Liver (tissue), 9 donors: ENCODE data around the gene UBFD1. TPM values are rescaled to one million over a fixed set of nuclear protein-coding genes. Genes with fewer than 3 reads are reported as not detected.

Experiments
- DNase-seq: peaks from one replicate; pipeline ENCODE4 v3.0.0-alpha.2; 2017; ENCODE audit warnings: low spot score
- H3K27ac ChIP-seq, 2 donors: one replicate each; pipeline ENCODE4 v1.7.0; 2013; ENCODE audit warnings: inconsistent platforms in 2 of 2, low read length in 2 of 2, control low read depth in 1 of 2, low read depth in 1 of 2, mild to moderate bottlenecking in 1 of 2
- H3K27me3 ChIP-seq, 4 donors: one replicate each; pipeline versions ENCODE4 v1.6.1 to v1.7.0; 2013; ENCODE audit warnings: low read length in 3 of 4, inconsistent platforms in 1 of 4, mild to moderate bottlenecking in 1 of 4, moderate library complexity in 1 of 4; ENCODE audit not compliant: control insufficient read depth in 4 of 4, insufficient read depth in 4 of 4
- H3K36me3 ChIP-seq, 4 donors: one replicate each; pipeline versions ENCODE4 v1.6.1 to v1.7.0; 2013; ENCODE audit warnings: low read length in 3 of 4, mild to moderate bottlenecking in 3 of 4, low read depth in 1 of 4, moderate library complexity in 1 of 4; ENCODE audit not compliant: control insufficient read depth in 4 of 4, insufficient read depth in 3 of 4
- H3K4me1 ChIP-seq, 4 donors: one replicate each; pipeline versions ENCODE4 v1.6.1 to v1.7.0; 2013; ENCODE audit warnings: low read length in 3 of 4, mild to moderate bottlenecking in 3 of 4, moderate library complexity in 1 of 4; ENCODE audit not compliant: control insufficient read depth in 4 of 4, insufficient read depth in 4 of 4
- H3K4me3 ChIP-seq, 3 donors: one replicate each; pipeline versions ENCODE4 v1.6.1 to v1.7.0; 2013; ENCODE audit warnings: low read length in 3 of 3, control low read depth in 1 of 3, low read depth in 1 of 3, mild to moderate bottlenecking in 1 of 3
- H3K9ac ChIP-seq, 2 donors: one replicate each; pipeline ENCODE4 v1.7.0; 2013; ENCODE audit warnings: low read length in 2 of 2, mild to moderate bottlenecking in 2 of 2, moderate library complexity in 2 of 2, control low read depth in 1 of 2, low read depth in 1 of 2
- H3K9me3 ChIP-seq, 4 donors: one replicate each; pipeline versions ENCODE4 v1.6.1 to v1.7.0; 2013; ENCODE audit warnings: low read length in 3 of 4; ENCODE audit not compliant: control insufficient read depth in 4 of 4
- ATF3 ChIP-seq: IDR thresholded peaks from 2 replicates; pipeline ENCODE4 v1.6.1; 2016; ENCODE audit warnings: antibody characterized with exemption
- CTCF ChIP-seq: fragments of 150-350 bp; IDR thresholded peaks from 2 replicates; pipeline ENCODE4 v1.5.1; 2017; ENCODE audit warnings: improper control_type of control experiment, low read depth, low read length; ENCODE audit not compliant: missing input control
- EGR1 ChIP-seq, 2 donors: IDR thresholded peaks; 2 replicates each; pipeline ENCODE4 v1.6.1; 2016 to 2018; ENCODE audit warnings: antibody characterized with exemption in 2 of 2, low read depth in 2 of 2
- FOXA1 ChIP-seq: IDR thresholded peaks from 2 replicates; pipeline ENCODE4 v1.6.1; 2016; ENCODE audit warnings: antibody characterized with exemption
- FOXA2 ChIP-seq: IDR thresholded peaks from 2 replicates; pipeline ENCODE4 v1.6.1; 2016; ENCODE audit warnings: antibody characterized with exemption
- GABPA ChIP-seq, 2 donors: IDR thresholded peaks in 1 of 2; conservative IDR thresholded peaks in 1 of 2; 2 replicates each; pipeline ENCODE4 v1.6.1; 2016; ENCODE audit warnings: antibody characterized with exemption in 2 of 2, mild to moderate bottlenecking in 1 of 2, moderate library complexity in 1 of 2
- HNF4A ChIP-seq, 2 donors: conservative IDR thresholded peaks; 2 replicates each; pipeline ENCODE4 v1.6.1; 2016; ENCODE audit warnings: antibody characterized with exemption in 2 of 2, mild to moderate bottlenecking in 2 of 2
- HNF4G ChIP-seq: IDR thresholded peaks from 2 replicates; pipeline ENCODE4 v1.6.1; 2016; ENCODE audit warnings: antibody characterized with exemption
- JUND ChIP-seq, 2 donors: IDR thresholded peaks; 2 replicates each; pipeline ENCODE4 v1.6.1; 2016; ENCODE audit warnings: antibody characterized with exemption in 2 of 2
- MAX ChIP-seq: IDR thresholded peaks from 2 replicates; pipeline ENCODE4 v1.6.1; 2016; ENCODE audit warnings: antibody characterized with exemption
- RAD21 ChIP-seq, 2 donors: IDR thresholded peaks; 2 replicates each; pipeline ENCODE4 v1.6.1; 2016; ENCODE audit warnings: antibody characterized with exemption in 2 of 2, mild to moderate bottlenecking in 2 of 2
- REST ChIP-seq: IDR thresholded peaks from 2 replicates; pipeline ENCODE4 v1.6.1; 2016; ENCODE audit warnings: antibody characterized with exemption, mild to moderate bottlenecking
- RXRA ChIP-seq, 2 donors: IDR thresholded peaks; 2 replicates each; pipeline ENCODE4 v1.6.1; 2017 to 2018; ENCODE audit warnings: antibody characterized with exemption in 2 of 2, mild to moderate bottlenecking in 1 of 2
- SP1 ChIP-seq: IDR thresholded peaks from 2 replicates; pipeline ENCODE4 v1.6.1; 2018; ENCODE audit warnings: antibody characterized with exemption, mild to moderate bottlenecking
- TAF1 ChIP-seq: conservative IDR thresholded peaks from 2 replicates; pipeline ENCODE4 v1.6.1; 2016; ENCODE audit warnings: antibody characterized with exemption, mild to moderate bottlenecking
- YY1 ChIP-seq: IDR thresholded peaks from 2 replicates; pipeline ENCODE4 v1.6.1; 2016; ENCODE audit warnings: antibody characterized with exemption, mild to moderate bottlenecking
- ZBTB33 ChIP-seq: IDR thresholded peaks from 2 replicates; pipeline ENCODE4 v1.6.1; 2016; ENCODE audit warnings: antibody characterized with exemption
- WGBS: extraction: QIAGEN DNeasy Blood & Tissue Kit; methylation state at CpG from one replicate; pipeline ENCODE4 v1.1.7; 2013; 5-methylcytosine and 5-hydroxymethylcytosine counted together
- polyA plus RNA-seq, 2 donors: library from polyadenylated mRNA; stranded (reverse) in 1 of 2; unstranded in 1 of 2; fragments of 200-250 nt in 1 of 2; fragments of >200 nt in 1 of 2; fragmentation: Nextera tagmentation in 1 of 2; extraction: Ambion mirVana in 1 of 2; gene quantifications; one replicate each; pipeline versions ENCODE4 v1.2.1 to v1.2.3, GENCODE V29; 2013 to 2015
- total RNA-seq, 2 donors: library from RNA; depleted of rRNA; stranded (reverse); fragments of >200 nt; gene quantifications; one replicate each; pipeline ENCODE4 v1.2.3, GENCODE V29; 2014
- donor health status: healthy.
- donor health status: healthy.
- donor health status: healthy.
- donor health status: healthy.
- donor health status: healthy.

UBFD1 gene
- total and polyA plus RNA-seq, 4 donors, result 9.2 to 42.4 (median 25.6) TPM

GRCh38 chr16:23595246-23595950 is 37.9 kb downstream of the UBFD1 start:
- H3K9ac ChIP-seq, result peak overlapping the region; percentile 82 to 93
- WGBS, result 16% methylated on average over 34 of the region's 34 CpGs

GRCh38 chr16:23595951-23596720 is 38.6 kb downstream of the UBFD1 start, which contains the start of gene NDUFAB1:
NDUFAB1 (minus strand) TSS chr16:23596316; CDS start chr16:23596290, 26 bp downstream.
- Histone ChIP-seq H3K27ac (peak within 1 kb of the TSS; percentile 74 to 80), H3K9me3 (no peaks in the 10 kb centered on the region), H3K9ac (peak within 1 kb of the TSS; percentile 82 to 93), H3K4me3 (peak within 1 kb of the TSS; percentile 72 to 100 (median 100)), H3K36me3 (peaks cover 1 to 27% (median 14%) of the 10 kb centered on the region in 4 donors), H3K27me3 (no peaks in the 10 kb centered on the region), H3K4me1 (peaks cover 3 to 17% (median 13%) of the 10 kb centered on the region in 4 donors)
- 1% methylated on average over 67 of the region's 67 CpGs for WGBS
- DNase-seq, result peak; percentile 95
- TF ChIP-seq ATF3 (no peak), HNF4G (no peak), SP1 (peak; percentile 6), HNF4A (conservative IDR thresholded peaks at IDR 0.05) (peak in 1 of 2 donors; percentile 6), TAF1 (no peak), CTCF (peak; percentile 100), RAD21 (IDR thresholded peaks at IDR 0.05) (peak; percentile 40 to 62), FOXA1 (no peak), REST (no peak), RXRA (IDR thresholded peaks at IDR 0.05) (no peak), ZBTB33 (no peak), FOXA2 (no peak), YY1 (peak; percentile 94), EGR1 (IDR thresholded peaks at IDR 0.05; ENCODE audit: low read depth in 2 of 2) (no peak), MAX (no peak), JUND (IDR thresholded peaks at IDR 0.05) (no peak), GABPA (IDR thresholded peaks at IDR 0.05 in 1 of 2, conservative IDR thresholded peaks at IDR 0.05 in 1 of 2) (peak in 1 of 2 donors; percentile 92)

More at GRCh38 chr16:23595246-23595950, 37.9 kb downstream of the UBFD1 start:
- Histone ChIP-seq H3K27ac (peak overlapping the region; percentile 74 to 80), H3K9me3 (no peaks in the 10 kb centered on the region), H3K36me3 (peaks cover 1 to 31% (median 20%) of the 10 kb centered on the region in 4 donors), H3K4me1 (peaks cover 3 to 17% (median 13%) of the 10 kb centered on the region in 4 donors), H3K27me3 (no peaks in the 10 kb centered on the region), H3K4me3 (peak overlapping the region; percentile 72 to 100 (median 100))
- no peak for DNase-seq
- TF ChIP-seq CTCF, result no peak
- peak; percentile 34 to 41 for TF ChIP-seq HNF4A (conservative IDR thresholded peaks at IDR 0.05)
